ENCODE data around the gene ACOX2. TPM values are rescaled to one million over a fixed set of nuclear protein-coding genes. Genes with fewer than 3 reads are reported as not detected.

Gene ACOX2
- total RNA-seq, 1 experiment from 2014 or later = 9.5 TPM

GRCh38 chr3:58485801-58486435, 51.1 kb downstream of the ACOX2 start:
- POLR2A ChIA-PET = no interaction called here
- H3K36me3 ChIP-seq (ENCODE audit: control insufficient read depth, insufficient read depth, low read length) = no peaks in the 10 kb centered on the region
- H3K9me3 Mint-ChIP-seq (ENCODE audit: unreplicated experiment) = no peaks in the 10 kb centered on the region

GRCh38 chr3:58484722-58485069, 52.3 kb downstream of the ACOX2 start:
- no peak for DNase-seq
- H3K36me3 ChIP-seq (ENCODE audit: control insufficient read depth, insufficient read depth, low read length) = no peaks in the 10 kb centered on the region
- intact Hi-C loops (cut with micrococcal nuclease; ENCODE audit: unreplicated experiment) = no loop called here
- Mint-ChIP-seq H3K36me3 (ENCODE audit: insufficient read depth, unreplicated experiment) (no peaks in the 10 kb centered on the region), H3K4me1 (ENCODE audit: low read depth, unreplicated experiment) (peaks cover 19% of the 10 kb centered on the region), H3K4me3 (ENCODE audit: unreplicated experiment) (no peak overlapping the region), H3K27me3 (ENCODE audit: insufficient read depth, unreplicated experiment) (no peaks in the 10 kb centered on the region), H3K9me3 (ENCODE audit: unreplicated experiment) (no peaks in the 10 kb centered on the region), H3K27ac (ENCODE audit: unreplicated experiment) (no peak overlapping the region)
- H3K9me3 ChIP-seq = peaks cover 8% of the 10 kb centered on the region; the same call in 1 of the 2 replicates
- TF ChIP-seq CTCF (IDR thresholded peaks at IDR 0.05; ENCODE audit: insufficient read depth in 1 of 2, low read depth in 1 of 2, low read length in 1 of 2, severe bottlenecking in 1 of 2, unreplicated experiment in 1 of 2) = no peak
- H3K4me1 ChIP-seq = peaks cover 10% of the 10 kb centered on the region
- BruUV-seq (replicated peaks) = no TSS peak
- POLR2A ChIA-PET = no interaction called here
- CTCF ChIA-PET = no interaction called here
- H3K27me3 ChIP-seq (replicated peaks; ENCODE audit: control insufficient read depth, insufficient read depth, low read length) = no peaks in the 10 kb centered on the region
- H3K4me3 ChIP-seq (ENCODE audit: low read depth, low read length) = no peak overlapping the region

More at GRCh38 chr3:58485801-58486435, 51.1 kb downstream of the ACOX2 start:
- H3K36me3 Mint-ChIP-seq (ENCODE audit: insufficient read depth, unreplicated experiment) = no peaks in the 10 kb centered on the region
- H3K27me3 ChIP-seq (replicated peaks; ENCODE audit: control insufficient read depth, insufficient read depth, low read length) = no peaks in the 10 kb centered on the region
- H3K4me1 ChIP-seq = peaks cover 13% of the 10 kb centered on the region
- H3K4me3 Mint-ChIP-seq (ENCODE audit: unreplicated experiment) = no peak overlapping the region
- H3K4me3 ChIP-seq (ENCODE audit: low read depth, low read length) = no peak overlapping the region
- CTCF ChIA-PET = no interaction called here
- no peaks in the 10 kb centered on the region for H3K27me3 Mint-ChIP-seq (ENCODE audit: insufficient read depth, unreplicated experiment)
- H3K27ac Mint-ChIP-seq (ENCODE audit: unreplicated experiment) = no peak overlapping the region
- H3K9me3 ChIP-seq = 0 out of 2 replicates have a peak, but pooled peaks cover 5% of the 10 kb centered on the region
- no peak for TF ChIP-seq CTCF (IDR thresholded peaks at IDR 0.05; ENCODE audit: insufficient read depth in 1 of 2, low read depth in 1 of 2, low read length in 1 of 2, severe bottlenecking in 1 of 2, unreplicated experiment in 1 of 2)
- no peak for DNase-seq
- peaks cover 19% of the 10 kb centered on the region for H3K4me1 Mint-ChIP-seq (ENCODE audit: low read depth, unreplicated experiment)
- intact Hi-C loops (cut with micrococcal nuclease; ENCODE audit: unreplicated experiment) = no loop called here
- no TSS peak for BruUV-seq (replicated peaks)

- TF ChIP-seq CTCF (IDR thresholded peaks at IDR 0.05; ENCODE audit: insufficient read depth in 1 of 2, low read depth in 1 of 2, low read length in 1 of 2, severe bottlenecking in 1 of 2, unreplicated experiment in 1 of 2) = no peak
- Mint-ChIP-seq H3K27ac (ENCODE audit: unreplicated experiment) (no peak overlapping the region), H3K4me3 (ENCODE audit: unreplicated experiment) (no peak overlapping the region), H3K4me1 (ENCODE audit: low read depth, unreplicated experiment) (peaks cover 19% of the 10 kb centered on the region), H3K27me3 (ENCODE audit: insufficient read depth, unreplicated experiment) (no peaks in the 10 kb centered on the region), H3K9me3 (ENCODE audit: unreplicated experiment) (no peaks in the 10 kb centered on the region), H3K36me3 (ENCODE audit: insufficient read depth, unreplicated experiment) (no peaks in the 10 kb centered on the region)
- H3K4me1 ChIP-seq = peaks cover 7% of the 10 kb centered on the region
- intact Hi-C loops (cut with micrococcal nuclease; ENCODE audit: unreplicated experiment) = no loop called here
- no peaks in the 10 kb centered on the region for H3K27me3 ChIP-seq (replicated peaks; ENCODE audit: control insufficient read depth, insufficient read depth, low read length)
- CTCF ChIA-PET = no interaction called here
- DNase-seq = no peak
- POLR2A ChIA-PET = no interaction called here
- H3K36me3 ChIP-seq (ENCODE audit: control insufficient read depth, insufficient read depth, low read length) = no peaks in the 10 kb centered on the region
- H3K9me3 ChIP-seq = peaks cover 8% of the 10 kb centered on the region; the same call in 1 of the 2 replicates
- no TSS peak for BruUV-seq (replicated peaks)
- no peak overlapping the region for H3K4me3 ChIP-seq (ENCODE audit: low read depth, low read length)
These were observed 52.8 kb downstream of the ACOX2 start for GRCh38 chr3:58484045-58484721.

All from Caco-2 (cell line).